Natural killer cell treated with Interleukin-12 subunit alpha and Interleukin-12 subunit beta and Interleukin-15 and Interleukin-18, amount 100 ng/mL, for 72 hours (primary cell): ENCODE data around the gene FBXO21. TPM values are rescaled to one million over a fixed set of nuclear protein-coding genes. Genes with fewer than 3 reads are reported as not detected.
"Not testable (repeated sequence)": the region's sequence is repeated elsewhere in the genome, so short reads cannot be mapped to it uniquely, and the experiment has no call there.

ENCODE experiments used
- ATAC-seq, 2 donors: fragments of 150-1000 bp; cut with Tn5 transposase in 1 of 2; sonication (Bioruptor Pico), chemical (Tn5 transposase) in 1 of 2; 2 replicates each; pipeline ENCODE4 v1.10.0; 2021
- DNase-seq: peaks from one replicate; pipeline ENCODE4 v3.0.0; 2022; ENCODE audit warnings: low spot score
- H3K27ac Mint-ChIP-seq, 2 donors: 1 replicate in 1 of 2; 2 replicates in 1 of 2; pipeline ENCODE4 v1.8.0; 2022; ENCODE audit warnings: mixed read lengths in 2 of 2, mild to moderate bottlenecking in 1 of 2, moderate library complexity in 1 of 2
- H3K27me3 Mint-ChIP-seq, 2 donors: 1 replicate in 1 of 2; 2 replicates in 1 of 2; pipeline ENCODE4 v1.8.0; 2022; ENCODE audit warnings: mixed read lengths in 2 of 2
- H3K36me3 Mint-ChIP-seq: one replicate; pipeline ENCODE4 v1.8.0; 2022; ENCODE audit warnings: mixed read lengths
- H3K4me1 Mint-ChIP-seq, 2 donors: 1 replicate in 1 of 2; 2 replicates in 1 of 2; pipeline ENCODE4 v1.8.0; 2022; ENCODE audit warnings: low read depth in 2 of 2, mixed read lengths in 2 of 2, mild to moderate bottlenecking in 1 of 2
- H3K4me3 Mint-ChIP-seq: one replicate; pipeline ENCODE4 v1.8.0; 2022; ENCODE audit warnings: mixed read lengths
- H3K9me3 Mint-ChIP-seq: 2 replicates; pipeline ENCODE4 v1.8.0; 2022; ENCODE audit warnings: mixed read lengths
- total RNA-seq, 2 donors: library from RNA; stranded (reverse); gene quantifications; one replicate each; pipeline ENCODE4 v1.2.3, GENCODE V29; 2022

FBXO21 gene
- total RNA-seq, 2 donors from 2014 or later, result 30.4 to 37.7 TPM

GRCh38 chr12:117213295-117213808 lies 23.1 kb upstream of the FBXO21 start:
- Mint-ChIP-seq H3K4me1 (no peaks in the 10 kb centered on the region), H3K27me3 (peaks cover 14 to 17% of the 10 kb centered on the region in 2 donors), H3K4me3 (no peak overlapping the region), H3K36me3 (no peaks in the 10 kb centered on the region), H3K27ac (no peak overlapping the region), H3K9me3 (no peaks in the 10 kb centered on the region)
- ATAC-seq (no peak), DNase-seq (no peak)

GRCh38 chr12:117212563-117213190 lies 22.4 kb upstream of the FBXO21 start:
- H3K27me3 Mint-ChIP-seq, result peaks cover 20 to 24% of the 10 kb centered on the region in 2 donors
- DNase-seq (no peak), ATAC-seq (no peak)
- no peaks in the 10 kb centered on the region for H3K9me3 Mint-ChIP-seq
- H3K36me3 Mint-ChIP-seq, result no peaks in the 10 kb centered on the region
- no peaks in the 10 kb centered on the region for H3K4me1 Mint-ChIP-seq
- H3K4me3 Mint-ChIP-seq, result no peak overlapping the region
- H3K27ac Mint-ChIP-seq, result no peak overlapping the region

- no peaks in the 10 kb centered on the region for H3K4me1 Mint-ChIP-seq
- no peaks in the 10 kb centered on the region for H3K36me3 Mint-ChIP-seq
- DNase-seq (no peak), ATAC-seq (no peak)
- H3K4me3 Mint-ChIP-seq, result no peak overlapping the region
- H3K27ac Mint-ChIP-seq, result no peak overlapping the region
- H3K27me3 Mint-ChIP-seq, result peaks cover 20 to 25% of the 10 kb centered on the region in 2 donors
- H3K9me3 Mint-ChIP-seq, result no peaks in the 10 kb centered on the region
Observed at GRCh38 chr12:117210266-117210918, 20.1 kb upstream of the FBXO21 start.

- Mint-ChIP-seq H3K9me3 (no peaks in the 10 kb centered on the region), H3K36me3 (no peaks in the 10 kb centered on the region), H3K27ac (no peak overlapping the region), H3K4me3 (no peak overlapping the region), H3K4me1 (no peaks in the 10 kb centered on the region), H3K27me3 (peaks cover 18 to 22% of the 10 kb centered on the region in 2 donors)
- no peak for ATAC-seq
- DNase-seq, result no peak
Observed at GRCh38 chr12:117209626-117210025, 19.4 kb upstream of the FBXO21 start.

- Mint-ChIP-seq H3K27ac (no peak overlapping the region), H3K4me3 (no peak overlapping the region), H3K4me1 (no peaks in the 10 kb centered on the region), H3K27me3 (peaks cover 17 to 18% of the 10 kb centered on the region in 2 donors), H3K9me3 (no peaks in the 10 kb centered on the region), H3K36me3 (no peaks in the 10 kb centered on the region)
- ATAC-seq, result no peak
- DNase-seq, result no peak
Observed at GRCh38 chr12:117208811-117209455, 18.7 kb upstream of the FBXO21 start.

GRCh38 chr12:117208206-117208605 lies 17.9 kb upstream of the FBXO21 start:
- H3K27ac Mint-ChIP-seq, result no peak overlapping the region
- H3K27me3 Mint-ChIP-seq, result peaks cover 15 to 17% of the 10 kb centered on the region in 2 donors
- H3K4me3 Mint-ChIP-seq, result no peak overlapping the region

GRCh38 chr12:117207675-117208074 lies 17.4 kb upstream of the FBXO21 start:
- no peak for ATAC-seq
- H3K27ac Mint-ChIP-seq, result no peak overlapping the region
- H3K36me3 Mint-ChIP-seq, result no peaks in the 10 kb centered on the region
- H3K4me3 Mint-ChIP-seq, result no peak overlapping the region
- peaks cover 11 to 17% of the 10 kb centered on the region in 2 donors for H3K27me3 Mint-ChIP-seq
- no peaks in the 10 kb centered on the region for H3K9me3 Mint-ChIP-seq
- no peak for DNase-seq
- no peaks in the 10 kb centered on the region for H3K4me1 Mint-ChIP-seq

More at GRCh38 chr12:117208206-117208605, 17.9 kb upstream of the FBXO21 start:
- no peak for DNase-seq
- Mint-ChIP-seq H3K36me3 (no peaks in the 10 kb centered on the region), H3K4me1 (no peaks in the 10 kb centered on the region), H3K9me3 (no peaks in the 10 kb centered on the region)
- no peak for ATAC-seq

- Mint-ChIP-seq H3K4me1 (no peaks in the 10 kb centered on the region), H3K27ac (no peak overlapping the region), H3K4me3 (no peak overlapping the region), H3K9me3 (no peaks in the 10 kb centered on the region), H3K27me3 (peaks cover 14 to 29% of the 10 kb centered on the region in 2 donors), H3K36me3 (no peaks in the 10 kb centered on the region)
- no peak for DNase-seq
- no peak for ATAC-seq
Observed at GRCh38 chr12:117202556-117202955, 12.3 kb upstream of the FBXO21 start.

- Mint-ChIP-seq H3K27me3 (peaks cover 18 to 34% of the 10 kb centered on the region in 2 donors), H3K27ac (no peak overlapping the region), H3K36me3 (no peaks in the 10 kb centered on the region), H3K9me3 (no peaks in the 10 kb centered on the region), H3K4me3 (no peak overlapping the region), H3K4me1 (no peaks in the 10 kb centered on the region)
- ATAC-seq (no peak), DNase-seq (no peak)
Observed at GRCh38 chr12:117202033-117202432, 11.8 kb upstream of the FBXO21 start.

- not testable (repeated sequence) for H3K36me3 Mint-ChIP-seq, H3K27ac Mint-ChIP-seq, H3K9me3 Mint-ChIP-seq, H3K4me1 Mint-ChIP-seq, DNase-seq, ATAC-seq, H3K4me3 Mint-ChIP-seq
- peaks cover 21 to 34% of the 10 kb centered on the region in 2 donors for H3K27me3 Mint-ChIP-seq
Observed at GRCh38 chr12:117199956-117200744, 9.9 kb upstream of the FBXO21 start.

GRCh38 chr12:117196334-117196733 lies 6.1 kb upstream of the FBXO21 start:
- not testable (repeated sequence) for H3K4me3 Mint-ChIP-seq, H3K4me1 Mint-ChIP-seq, H3K27ac Mint-ChIP-seq, H3K36me3 Mint-ChIP-seq, DNase-seq, H3K9me3 Mint-ChIP-seq, ATAC-seq
- H3K27me3 Mint-ChIP-seq, result peaks cover 21 to 25% of the 10 kb centered on the region in 2 donors

GRCh38 chr12:117195027-117195426 lies 4.8 kb upstream of the FBXO21 start:
- not testable (repeated sequence) for H3K4me1 Mint-ChIP-seq, ATAC-seq, H3K27ac Mint-ChIP-seq, H3K36me3 Mint-ChIP-seq, H3K4me3 Mint-ChIP-seq, H3K9me3 Mint-ChIP-seq, DNase-seq
- peaks cover 8 to 20% of the 10 kb centered on the region in 2 donors for H3K27me3 Mint-ChIP-seq

- peaks cover 8 to 20% of the 10 kb centered on the region in 2 donors for H3K27me3 Mint-ChIP-seq
- H3K9me3 Mint-ChIP-seq, result no peaks in the 10 kb centered on the region
- H3K4me3 Mint-ChIP-seq, result no peak overlapping the region
- ATAC-seq (no peak), DNase-seq (no peak)
- no peaks in the 10 kb centered on the region for H3K36me3 Mint-ChIP-seq
- H3K27ac Mint-ChIP-seq, result no peak overlapping the region
- H3K4me1 Mint-ChIP-seq, result peaks cover 8 to 10% of the 10 kb centered on the region in 2 donors
Observed at GRCh38 chr12:117193903-117194302, 3.6 kb upstream of the FBXO21 start.
